NT2/D1 (cell line): ENCODE data around the gene TACC3.

Experiments
- YY1 ChIP-seq: IDR thresholded peaks from 2 replicates; pipeline ENCODE4 v1.6.1; 2011; ENCODE audit not compliant: insufficient read length, insufficient read depth
- ZNF274 ChIP-seq: IDR thresholded peaks from 2 replicates; pipeline ENCODE4 v1.6.1; 2011; ENCODE audit warnings: mild to moderate bottlenecking, low read depth, low read length

DNA sequence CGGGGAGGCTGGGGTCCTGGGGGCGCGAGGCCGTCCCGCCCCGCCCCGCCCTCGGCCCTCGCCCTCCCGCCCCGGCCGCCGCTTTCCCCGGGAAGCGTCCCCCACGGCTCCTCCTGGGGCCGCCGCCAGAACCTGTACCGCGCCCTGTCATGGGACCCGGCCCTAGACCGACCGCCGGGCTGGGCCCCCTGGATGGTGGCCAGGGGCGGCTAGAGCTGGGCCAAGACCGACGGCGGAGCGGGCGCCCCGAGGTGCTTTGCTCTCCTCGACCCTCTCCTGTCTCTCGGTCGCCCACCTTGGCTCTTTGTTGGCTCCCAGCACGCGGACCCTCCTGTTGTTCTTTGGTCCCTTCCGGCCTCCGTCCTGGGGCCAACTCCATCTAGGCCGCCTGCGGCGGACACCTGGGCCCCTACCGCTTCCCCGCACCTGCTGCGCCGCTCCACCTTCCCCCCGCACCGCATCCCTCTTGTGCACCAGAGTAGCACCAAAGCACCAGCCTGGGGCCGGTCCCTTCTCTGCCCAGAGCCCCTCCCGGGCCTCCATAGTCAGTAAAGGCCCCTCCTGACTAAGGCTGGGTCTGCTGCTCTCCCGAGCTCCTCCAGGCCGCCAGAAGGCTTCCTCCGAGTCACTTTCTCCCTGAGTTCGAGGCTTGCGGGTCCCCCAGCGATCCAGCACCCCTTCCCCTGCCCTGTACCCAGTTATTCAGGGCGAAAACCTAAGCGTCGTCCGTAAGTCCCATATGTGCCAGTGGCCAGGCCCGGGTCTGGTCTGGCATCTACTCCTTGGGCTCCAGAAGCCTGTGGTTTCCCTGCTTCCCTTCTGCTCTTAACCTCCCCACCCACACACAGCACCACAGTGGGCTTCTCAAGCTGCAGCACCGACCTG lies 587 bp downstream of the TACC3 start:
- TF ChIP-seq ZNF274 = no peak
- TF ChIP-seq YY1 = no peak
